ENCODE data around the gene NEURL1B. TPM values are rescaled to one million over a fixed set of nuclear protein-coding genes. Genes with fewer than 3 reads are reported as not detected.
"Not testable (repeated sequence)": the region's sequence is repeated elsewhere in the genome, so short reads cannot be mapped to it uniquely, and the experiment has no call there.

Gene NEURL1B
- total RNA-seq, 1 experiment from 2014 or later, result 2.8 TPM

DNA sequence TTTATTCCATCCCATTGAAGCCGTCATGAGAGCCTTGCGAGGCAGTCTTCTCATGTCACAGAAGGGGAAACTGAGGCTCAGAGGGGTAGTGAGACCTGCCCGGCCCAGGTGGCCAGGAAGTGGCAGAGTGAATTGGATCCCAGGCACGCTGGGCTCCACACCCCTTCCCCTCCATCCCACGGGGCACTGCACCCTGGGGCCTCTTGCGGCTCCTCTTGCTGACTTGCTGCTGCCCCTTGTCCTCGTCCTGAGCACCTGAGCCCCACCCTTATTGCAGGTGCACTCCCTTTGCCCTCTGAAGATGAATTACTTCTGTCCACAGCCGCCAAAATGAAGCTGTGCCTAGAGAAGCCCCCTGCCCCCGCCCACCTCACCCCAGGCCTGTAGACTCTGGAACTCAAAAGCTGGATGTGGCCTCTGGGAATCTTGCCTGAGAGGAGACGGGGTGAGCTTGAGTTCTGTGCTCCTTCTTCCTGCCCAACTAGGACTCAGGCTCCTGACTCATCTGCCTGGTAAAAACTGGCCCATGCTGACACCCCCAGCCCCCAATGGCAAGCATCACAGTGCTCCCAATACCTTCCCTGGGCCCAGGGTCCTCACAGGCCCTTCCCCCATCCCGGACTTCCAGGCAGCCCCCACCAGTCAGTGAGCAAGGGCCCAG is 6.4 kb downstream of the NEURL1B start:
- BruUV-seq (replicated peaks), result no TSS peak
- TF ChIP-seq, protein P1, sequence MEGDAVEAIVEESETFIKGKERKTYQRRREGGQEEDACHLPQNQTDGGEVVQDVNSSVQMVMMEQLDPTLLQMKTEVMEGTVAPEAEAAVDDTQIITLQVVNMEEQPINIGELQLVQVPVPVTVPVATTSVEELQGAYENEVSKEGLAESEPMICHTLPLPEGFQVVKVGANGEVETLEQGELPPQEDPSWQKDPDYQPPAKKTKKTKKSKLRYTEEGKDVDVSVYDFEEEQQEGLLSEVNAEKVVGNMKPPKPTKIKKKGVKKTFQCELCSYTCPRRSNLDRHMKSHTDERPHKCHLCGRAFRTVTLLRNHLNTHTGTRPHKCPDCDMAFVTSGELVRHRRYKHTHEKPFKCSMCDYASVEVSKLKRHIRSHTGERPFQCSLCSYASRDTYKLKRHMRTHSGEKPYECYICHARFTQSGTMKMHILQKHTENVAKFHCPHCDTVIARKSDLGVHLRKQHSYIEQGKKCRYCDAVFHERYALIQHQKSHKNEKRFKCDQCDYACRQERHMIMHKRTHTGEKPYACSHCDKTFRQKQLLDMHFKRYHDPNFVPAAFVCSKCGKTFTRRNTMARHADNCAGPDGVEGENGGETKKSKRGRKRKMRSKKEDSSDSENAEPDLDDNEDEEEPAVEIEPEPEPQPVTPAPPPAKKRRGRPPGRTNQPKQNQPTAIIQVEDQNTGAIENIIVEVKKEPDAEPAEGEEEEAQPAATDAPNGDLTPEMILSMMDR (IDR thresholded peaks at IDR 0.05; ENCODE audit: unreplicated experiment), result no peak
- no peak for DNase-seq
- no peaks in the 10 kb centered on the region for H3K36me3 Mint-ChIP-seq (ENCODE audit: insufficient read depth, unreplicated experiment)
- no peak overlapping the region for H3K4me3 Mint-ChIP-seq (ENCODE audit: low read depth, unreplicated experiment)
- intact Hi-C loops (cut with micrococcal nuclease; ENCODE audit: unreplicated experiment), result no loop called here
- H3K9me3 Mint-ChIP-seq (ENCODE audit: low read depth, unreplicated experiment), result no peaks in the 10 kb centered on the region
- H3K27ac Mint-ChIP-seq (ENCODE audit: unreplicated experiment), result no peak overlapping the region
- H3K4me1 Mint-ChIP-seq (ENCODE audit: low read depth, unreplicated experiment), result no peaks in the 10 kb centered on the region
- H3K27me3 Mint-ChIP-seq (ENCODE audit: unreplicated experiment), result peaks cover 78% of the 10 kb centered on the region
- CTCF ChIA-PET, result interaction anchor here (1.0 kb wide), 1 partner anchor 17 kb away, joined by 9 read pairs; no protein-coding TSS in a partner anchor

DNA sequence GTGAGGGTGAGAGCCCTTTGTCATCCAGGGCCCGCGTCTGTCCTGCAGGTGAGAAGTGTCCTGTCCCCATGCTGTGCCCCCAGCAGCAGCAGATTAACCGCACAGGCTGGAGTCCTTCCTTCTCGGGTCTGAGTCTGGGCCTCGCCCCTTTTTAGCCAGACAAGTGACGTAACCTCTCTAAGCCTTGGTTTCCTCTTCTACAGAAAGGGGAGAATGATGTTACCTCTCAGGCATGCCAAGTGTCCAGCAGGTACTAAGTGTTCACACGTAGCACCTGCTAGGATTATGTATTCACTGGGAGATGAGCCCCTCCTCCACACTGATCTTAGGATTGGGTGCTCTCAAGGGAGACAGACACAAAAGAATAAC is 6.9 kb downstream of the NEURL1B start:
- H3K27ac Mint-ChIP-seq (ENCODE audit: unreplicated experiment), result no peak overlapping the region
- no peaks in the 10 kb centered on the region for H3K36me3 Mint-ChIP-seq (ENCODE audit: insufficient read depth, unreplicated experiment)
- TF ChIP-seq, protein P1 (IDR thresholded peaks at IDR 0.05; ENCODE audit: unreplicated experiment), result no peak
- H3K9me3 Mint-ChIP-seq (ENCODE audit: low read depth, unreplicated experiment), result no peaks in the 10 kb centered on the region
- H3K4me1 Mint-ChIP-seq (ENCODE audit: low read depth, unreplicated experiment), result no peaks in the 10 kb centered on the region
- no TSS peak for BruUV-seq (replicated peaks)
- no peak overlapping the region for H3K4me3 Mint-ChIP-seq (ENCODE audit: low read depth, unreplicated experiment)
- CTCF ChIA-PET, result no interaction called here
- intact Hi-C loops (cut with micrococcal nuclease; ENCODE audit: unreplicated experiment), result no loop called here
- H3K27me3 Mint-ChIP-seq (ENCODE audit: unreplicated experiment), result peaks cover 78% of the 10 kb centered on the region
- peak; percentile 39 for DNase-seq

GRCh38 chr5:172648755-172649154 is 7.7 kb downstream of the NEURL1B start:
- CTCF ChIA-PET, result no interaction called here

DNA sequence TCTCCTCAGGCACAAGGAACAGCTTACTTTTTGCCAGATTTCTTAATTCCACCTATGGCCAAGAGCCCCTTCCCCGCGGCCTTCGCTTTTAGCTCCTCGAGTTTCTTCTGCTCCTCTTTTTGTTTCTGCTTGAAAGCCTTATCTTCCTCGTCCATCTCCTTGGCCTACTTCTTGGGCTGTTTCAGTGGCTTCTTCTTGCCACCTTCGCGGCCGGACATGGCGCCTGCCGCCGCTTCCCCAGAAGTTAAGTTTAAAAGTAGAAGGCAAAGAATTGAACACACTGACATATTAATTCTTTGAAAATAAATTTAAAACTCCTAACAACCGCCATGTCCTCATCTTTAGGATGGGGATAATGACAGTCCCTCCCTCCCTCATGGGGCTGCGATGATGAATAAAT is 15.4 kb downstream of the NEURL1B start:
- intact Hi-C loops (cut with micrococcal nuclease; ENCODE audit: unreplicated experiment); H3K4me3 Mint-ChIP-seq (ENCODE audit: low read depth, unreplicated experiment); H3K36me3 Mint-ChIP-seq (ENCODE audit: insufficient read depth, unreplicated experiment); H3K9me3 Mint-ChIP-seq (ENCODE audit: low read depth, unreplicated experiment); H3K27ac Mint-ChIP-seq (ENCODE audit: unreplicated experiment); CTCF ChIA-PET; H3K4me1 Mint-ChIP-seq (ENCODE audit: low read depth, unreplicated experiment); BruUV-seq (replicated peaks); DNase-seq: not testable (repeated sequence)
- peaks cover 82% of the 10 kb centered on the region for H3K27me3 Mint-ChIP-seq (ENCODE audit: unreplicated experiment)

More at GRCh38 chr5:172648755-172649154, 7.7 kb downstream of the NEURL1B start:
- Mint-ChIP-seq H3K36me3 (ENCODE audit: insufficient read depth, unreplicated experiment) (no peaks in the 10 kb centered on the region), H3K4me1 (ENCODE audit: low read depth, unreplicated experiment) (no peaks in the 10 kb centered on the region), H3K4me3 (ENCODE audit: low read depth, unreplicated experiment) (no peak overlapping the region), H3K27me3 (ENCODE audit: unreplicated experiment) (peaks cover 78% of the 10 kb centered on the region), H3K27ac (ENCODE audit: unreplicated experiment) (no peak overlapping the region), H3K9me3 (ENCODE audit: low read depth, unreplicated experiment) (no peaks in the 10 kb centered on the region)
- no TSS peak for BruUV-seq (replicated peaks)
- TF ChIP-seq, protein P1 (IDR thresholded peaks at IDR 0.05; ENCODE audit: unreplicated experiment), result no peak
- intact Hi-C loops (cut with micrococcal nuclease; ENCODE audit: unreplicated experiment), result no loop called here
- no peak for DNase-seq

DNA sequence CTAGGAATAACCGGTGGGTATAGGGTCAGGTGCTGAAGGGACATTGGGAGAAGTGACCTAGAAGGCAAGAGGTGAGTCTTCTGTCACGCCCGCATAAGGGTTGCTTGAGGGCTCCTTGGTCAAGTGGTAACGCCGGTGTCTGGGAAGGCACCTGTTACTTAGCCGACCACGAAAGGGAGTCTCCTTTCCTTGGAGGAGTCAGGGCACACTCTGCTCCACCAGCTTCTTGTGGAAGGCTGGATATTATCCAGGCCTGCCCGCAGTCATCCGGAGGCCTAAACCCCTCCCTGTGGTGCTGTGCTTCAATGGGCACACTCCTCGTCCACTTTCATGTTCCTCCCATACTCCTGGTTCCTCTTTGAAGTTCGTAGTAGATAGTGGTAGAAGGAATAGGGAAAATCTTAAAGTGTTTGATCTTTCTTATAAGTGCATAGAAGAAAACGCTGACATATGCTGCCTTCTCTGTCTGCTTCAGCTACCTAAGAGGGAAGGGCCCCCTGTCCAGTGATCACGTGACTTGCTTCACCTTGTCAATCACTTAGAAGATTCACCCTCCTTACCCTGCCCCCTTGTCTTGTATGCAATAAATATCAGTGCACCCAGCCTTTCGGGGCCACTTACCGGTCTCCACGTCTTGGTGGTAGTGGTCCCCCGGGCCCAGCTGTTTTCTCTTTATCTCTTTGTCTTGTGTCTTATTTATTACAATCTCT is 16.6 kb downstream of the NEURL1B start:
- DNase-seq; H3K36me3 Mint-ChIP-seq (ENCODE audit: insufficient read depth, unreplicated experiment); H3K27ac Mint-ChIP-seq (ENCODE audit: unreplicated experiment); BruUV-seq (replicated peaks); H3K9me3 Mint-ChIP-seq (ENCODE audit: low read depth, unreplicated experiment); H3K4me1 Mint-ChIP-seq (ENCODE audit: low read depth, unreplicated experiment); H3K4me3 Mint-ChIP-seq (ENCODE audit: low read depth, unreplicated experiment); CTCF ChIA-PET; intact Hi-C loops (cut with micrococcal nuclease; ENCODE audit: unreplicated experiment): not testable (repeated sequence)
- peaks cover 74% of the 10 kb centered on the region for H3K27me3 Mint-ChIP-seq (ENCODE audit: unreplicated experiment)

All from Calu3 (cell line).